NCI-H345 (cell line): ENCODE results near the gene PAK4.
"Not testable (repeated sequence)": the region's sequence is repeated elsewhere in the genome, so short reads cannot be mapped to it uniquely, and the experiment has no call there.

ENCODE experiments used
- DNase-seq: peaks from one replicate; lab custom pipeline; 2025; lab: John Stamatoyannopoulos, UW

Gene PAK4

DNA sequence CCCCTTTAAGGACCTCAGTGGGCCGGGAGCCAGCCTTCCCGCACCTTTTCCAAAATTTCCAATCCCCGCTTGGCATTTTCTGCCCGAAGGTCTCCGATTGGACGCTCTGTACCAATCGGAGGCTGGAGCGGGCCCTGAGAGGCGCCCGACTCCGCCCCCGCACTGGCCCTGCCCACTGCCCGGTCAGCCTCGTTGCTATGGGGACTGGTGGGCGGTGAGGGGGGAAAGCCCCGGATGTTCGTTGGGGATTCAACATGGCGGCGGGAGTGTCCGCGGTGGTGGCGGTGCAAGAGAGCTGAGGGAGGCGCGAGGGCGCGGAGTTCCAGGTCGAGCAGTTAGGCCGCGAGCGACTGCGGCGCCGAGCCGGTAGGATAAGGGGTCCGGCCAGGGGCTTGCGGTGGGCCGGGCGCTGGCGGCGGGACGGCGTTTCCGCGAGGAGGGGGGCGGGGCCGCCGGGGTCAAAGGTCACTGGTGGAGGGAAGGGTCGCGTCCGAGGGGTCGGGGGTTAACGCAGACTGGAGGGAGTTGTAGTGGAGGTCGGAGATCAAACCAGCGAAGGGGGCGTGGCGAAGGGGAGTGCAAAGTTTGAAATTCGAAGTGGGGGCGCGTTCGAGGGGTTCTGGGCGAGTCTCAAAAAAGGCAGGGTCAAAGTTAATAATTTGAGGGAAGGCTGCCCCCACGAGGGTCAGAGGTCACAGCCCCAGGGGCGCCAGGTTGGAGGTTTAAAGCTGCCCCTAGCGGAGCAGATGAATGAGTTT lies at the start of gene PAK4:
Gene PAK4 (plus strand): TSS at position 233 of the 758 bp plus-strand sequence. CDS start 43,768 bp downstream, outside the sequence.
- peak; percentile 100 for DNase-seq

DNA sequence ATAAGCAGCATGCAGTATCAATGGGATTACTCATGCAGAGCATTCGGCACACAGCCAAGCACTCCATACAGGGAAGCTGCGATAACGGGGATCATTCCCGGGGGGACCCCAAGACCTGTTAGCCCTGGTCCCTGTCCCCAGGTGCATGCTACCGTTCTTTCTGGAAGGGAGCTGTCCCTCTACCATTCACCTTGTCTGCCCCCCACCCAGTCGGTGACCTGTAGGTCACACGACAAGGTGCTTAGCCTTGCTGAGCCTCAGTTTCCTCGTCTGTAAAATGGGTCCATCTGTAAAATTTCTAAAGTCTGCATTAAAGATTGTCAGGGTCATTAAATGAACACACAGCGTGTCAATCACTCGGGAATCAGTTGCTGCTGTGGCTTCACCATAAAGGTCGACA lies 48.3 kb upstream of the PAK4 start:
- DNase-seq = no peak

DNA sequence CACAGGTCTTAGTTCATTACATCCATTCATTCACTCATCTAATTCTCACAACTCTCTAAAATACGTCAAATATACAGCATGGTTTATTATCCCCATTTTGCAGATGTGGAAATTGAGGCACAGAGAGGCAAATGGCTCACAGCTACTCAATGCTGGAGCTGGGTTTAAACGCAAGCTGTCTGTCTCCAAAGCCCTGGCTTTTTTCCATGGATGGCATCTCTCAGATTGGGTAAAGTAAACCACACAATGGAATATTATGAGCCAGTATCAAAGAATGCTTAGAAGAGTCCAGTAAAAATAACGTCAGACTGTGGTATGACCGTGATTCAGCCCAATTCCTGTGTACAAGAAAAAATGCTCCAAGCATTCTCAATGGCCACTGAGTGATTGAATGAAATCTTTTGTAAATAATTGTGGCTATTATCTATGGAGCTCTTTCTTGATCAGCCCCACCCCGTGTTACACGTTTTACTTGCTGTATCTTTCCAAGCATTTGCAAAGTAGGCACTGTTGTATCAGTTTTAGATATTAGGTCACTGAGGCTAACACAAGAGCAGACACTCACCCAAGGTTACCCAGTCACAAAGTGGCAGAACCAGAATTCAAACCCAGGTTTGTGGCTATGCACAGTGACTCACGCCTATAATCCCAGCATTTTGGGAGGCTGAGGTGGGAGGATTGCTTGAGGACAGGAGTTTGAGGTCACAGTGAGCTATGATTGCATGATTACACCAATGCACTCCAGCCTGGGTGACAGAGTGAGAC lies 47.0 kb upstream of the PAK4 start:
- no peak for DNase-seq

DNA sequence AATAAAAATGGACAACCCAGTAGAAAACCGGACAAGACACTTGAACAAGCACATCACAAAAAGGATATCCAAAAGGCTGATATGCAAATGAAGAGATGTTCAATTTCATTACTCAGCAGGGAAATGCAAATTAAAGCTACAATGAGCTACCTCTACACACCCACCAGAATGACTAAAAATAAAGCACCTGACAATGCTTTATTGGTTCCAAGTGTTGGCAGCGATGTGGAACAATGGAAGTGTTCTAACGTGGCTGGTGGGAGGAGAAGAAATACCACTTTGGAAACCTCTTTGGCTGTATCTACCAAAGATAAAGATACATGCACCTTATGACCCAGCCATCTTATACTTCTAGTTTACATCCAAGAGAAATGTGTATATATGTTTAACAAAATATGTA lies 45.2 kb upstream of the PAK4 start:
- peak; percentile 40 for DNase-seq

DNA sequence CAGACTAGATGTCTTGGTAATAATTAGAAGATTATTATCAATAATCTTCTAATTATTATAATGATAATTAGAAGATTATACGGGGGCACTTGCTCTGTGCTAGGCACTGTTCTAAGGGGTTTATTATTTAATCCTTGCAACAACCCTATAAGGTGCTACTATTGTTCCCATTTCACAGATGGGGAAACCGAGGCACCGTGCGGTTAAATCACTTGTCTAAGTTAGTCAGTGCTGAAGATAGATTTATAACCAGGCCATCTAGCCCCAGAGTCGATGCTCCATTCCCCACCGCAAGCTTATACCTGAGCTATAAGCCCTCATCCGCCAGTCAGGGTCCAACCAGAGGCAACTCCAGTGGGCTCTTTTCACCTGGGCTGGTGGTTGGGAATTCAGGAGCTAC lies 43.4 kb upstream of the PAK4 start:
- DNase-seq = no peak

DNA sequence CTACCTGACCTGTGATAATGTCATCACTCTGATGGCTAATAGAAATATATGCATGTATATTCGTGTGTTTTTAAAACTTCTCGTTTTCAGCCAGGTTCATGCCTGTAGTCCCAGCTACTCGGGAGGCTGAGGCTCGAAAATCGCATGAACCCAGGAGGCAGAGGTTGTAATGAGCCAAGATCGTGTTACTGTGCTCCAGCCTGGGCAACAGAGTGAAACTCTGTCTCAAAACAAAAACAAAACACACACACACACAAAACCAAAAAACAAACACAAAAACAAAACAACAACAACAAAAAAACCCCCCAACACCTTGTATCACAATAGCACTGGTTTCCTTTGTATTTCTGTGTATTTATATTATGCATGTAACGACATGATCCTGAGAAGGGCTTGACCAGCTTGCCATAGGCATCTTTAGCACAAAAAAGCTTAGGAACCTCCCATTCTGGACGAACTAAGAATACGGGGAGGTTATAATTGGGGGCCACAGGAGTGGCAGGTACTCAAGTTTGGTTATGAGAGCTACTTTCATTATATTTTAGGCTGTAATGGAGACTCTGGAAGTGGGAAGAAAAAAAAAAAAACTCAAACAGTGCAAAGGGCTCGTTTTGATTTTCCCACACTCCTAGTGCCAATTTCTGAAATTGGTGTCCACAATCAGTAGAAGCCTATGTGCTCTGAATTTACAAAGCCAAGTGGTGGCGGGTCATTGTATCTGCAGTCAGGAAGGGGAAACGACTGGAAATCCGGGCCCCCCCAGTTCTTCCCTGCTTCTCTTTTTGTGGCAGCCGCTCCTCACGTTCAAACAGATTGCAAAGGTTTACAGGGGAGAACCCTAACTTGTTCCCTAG lies 42.6 kb upstream of the PAK4 start:
- no peak for DNase-seq

DNA sequence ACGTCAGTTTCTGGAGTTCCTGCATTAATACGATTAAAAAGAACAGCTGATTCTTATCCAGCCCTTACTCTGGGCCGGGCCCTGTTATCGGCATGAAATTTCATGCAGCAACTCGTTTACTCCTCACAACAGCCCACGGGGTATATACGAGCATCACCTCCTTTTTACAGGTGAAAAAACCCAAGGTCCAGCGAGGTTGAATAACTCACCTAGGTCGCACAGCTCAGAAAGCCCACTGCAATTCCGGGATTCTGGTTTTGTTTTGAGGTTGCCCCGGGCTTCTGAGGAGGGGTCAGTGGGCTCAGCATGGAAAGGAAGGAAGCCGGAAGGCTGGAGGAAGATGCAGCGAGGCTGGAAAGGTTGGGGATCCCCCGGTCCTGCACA lies 42.0 kb upstream of the PAK4 start:
- DNase-seq = no peak

DNA sequence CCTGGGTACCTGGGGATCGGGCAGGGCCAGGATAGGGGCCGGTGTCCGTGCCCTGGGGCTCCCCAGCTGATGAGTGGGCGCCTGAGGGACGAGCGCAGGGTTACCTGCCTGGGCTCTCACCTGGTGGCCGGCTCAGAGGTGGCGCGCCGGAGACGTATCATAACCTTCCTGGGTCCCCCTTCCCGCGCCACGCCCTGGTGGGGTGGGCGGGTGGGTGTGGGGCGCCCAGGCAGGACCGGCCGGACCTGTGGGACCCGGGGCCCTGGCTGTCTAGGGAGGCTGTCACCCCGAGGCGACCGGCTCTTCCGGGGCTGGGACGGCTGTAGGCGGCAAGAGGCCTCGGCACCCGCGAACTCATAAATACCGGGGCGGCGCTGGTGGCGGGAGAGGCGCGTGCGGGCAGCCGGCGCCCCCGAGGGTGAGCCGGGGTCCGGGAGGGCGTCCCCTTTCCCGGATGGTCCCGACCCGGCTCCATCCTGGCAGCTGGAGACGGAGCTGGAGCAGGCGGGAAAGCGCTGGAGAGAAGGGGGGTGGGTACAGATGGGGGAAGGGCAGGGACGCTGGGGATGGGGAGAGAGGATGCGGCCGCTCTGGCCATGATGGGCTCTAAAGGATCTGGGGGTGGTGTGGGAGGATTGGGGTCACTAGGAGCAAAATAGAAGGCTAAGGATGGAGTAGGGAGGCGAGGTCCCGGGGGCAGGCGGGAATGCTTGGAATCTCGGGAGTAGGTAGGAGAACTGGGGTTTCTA lies 41.4 kb upstream of the PAK4 start, which contains the start of gene ACP7:
Gene ACP7 (plus strand): TSS at position 386 of the 749 bp plus-strand sequence. CDS start 902 bp downstream, outside the sequence.
- DNase-seq = no peak

DNA sequence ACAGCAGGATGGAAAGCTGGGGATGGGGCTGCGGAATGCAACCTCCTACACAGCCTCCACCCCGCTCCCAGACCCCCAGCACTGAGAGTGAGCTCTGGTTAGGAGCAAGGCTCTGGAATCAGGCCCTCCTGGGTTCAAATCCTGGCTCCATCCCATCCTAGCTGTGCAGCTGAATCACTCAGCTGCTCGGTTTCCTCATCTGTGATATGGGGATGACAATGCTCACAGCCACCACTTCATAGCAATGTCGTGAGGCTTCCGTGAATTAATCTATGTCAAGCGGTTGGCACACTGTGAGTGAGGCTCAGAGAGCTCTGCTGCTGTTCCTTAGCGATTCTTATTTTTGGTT lies 40.9 kb upstream of the PAK4 start:
- DNase-seq = no peak

DNA sequence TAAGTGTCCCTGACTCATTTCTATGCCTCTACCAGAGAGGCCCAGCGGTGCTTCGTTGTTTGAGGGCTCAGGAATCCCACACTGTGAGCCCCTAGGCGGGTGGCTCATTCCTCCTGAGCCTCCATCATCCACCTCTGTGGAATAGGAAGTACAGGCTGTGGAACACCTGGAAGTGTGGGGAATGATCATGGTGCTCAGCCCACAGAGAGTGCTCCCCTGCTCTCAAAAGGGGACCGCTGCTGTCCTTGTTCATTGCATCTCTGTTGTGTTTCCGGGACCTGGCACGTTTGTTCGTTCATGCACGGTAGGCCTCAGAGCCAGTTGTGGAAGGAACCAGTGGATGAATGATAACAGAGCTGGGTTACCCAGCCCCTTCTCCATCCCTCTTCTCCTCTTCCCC lies 40.2 kb upstream of the PAK4 start:
- no peak for DNase-seq

DNA sequence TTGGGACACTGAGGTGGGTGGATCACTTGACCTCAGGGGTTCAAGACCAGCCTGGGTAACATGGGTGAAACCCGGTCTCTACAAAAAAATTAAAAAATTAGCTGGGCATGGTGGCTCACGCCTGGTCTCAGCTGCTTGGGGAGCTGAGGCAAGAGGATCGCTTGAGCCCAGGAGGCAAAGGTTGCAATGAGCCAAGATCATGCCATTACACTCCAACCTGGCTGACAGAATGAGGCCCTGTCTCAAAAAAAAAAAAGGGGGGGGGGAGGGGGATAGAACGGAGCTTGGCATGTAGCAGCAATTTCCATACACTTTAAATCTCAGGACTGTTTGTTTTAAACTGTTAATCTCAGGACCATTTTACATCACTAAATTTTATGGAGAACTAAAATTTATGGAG lies 39.2 kb upstream of the PAK4 start:
- DNase-seq = no peak

DNA sequence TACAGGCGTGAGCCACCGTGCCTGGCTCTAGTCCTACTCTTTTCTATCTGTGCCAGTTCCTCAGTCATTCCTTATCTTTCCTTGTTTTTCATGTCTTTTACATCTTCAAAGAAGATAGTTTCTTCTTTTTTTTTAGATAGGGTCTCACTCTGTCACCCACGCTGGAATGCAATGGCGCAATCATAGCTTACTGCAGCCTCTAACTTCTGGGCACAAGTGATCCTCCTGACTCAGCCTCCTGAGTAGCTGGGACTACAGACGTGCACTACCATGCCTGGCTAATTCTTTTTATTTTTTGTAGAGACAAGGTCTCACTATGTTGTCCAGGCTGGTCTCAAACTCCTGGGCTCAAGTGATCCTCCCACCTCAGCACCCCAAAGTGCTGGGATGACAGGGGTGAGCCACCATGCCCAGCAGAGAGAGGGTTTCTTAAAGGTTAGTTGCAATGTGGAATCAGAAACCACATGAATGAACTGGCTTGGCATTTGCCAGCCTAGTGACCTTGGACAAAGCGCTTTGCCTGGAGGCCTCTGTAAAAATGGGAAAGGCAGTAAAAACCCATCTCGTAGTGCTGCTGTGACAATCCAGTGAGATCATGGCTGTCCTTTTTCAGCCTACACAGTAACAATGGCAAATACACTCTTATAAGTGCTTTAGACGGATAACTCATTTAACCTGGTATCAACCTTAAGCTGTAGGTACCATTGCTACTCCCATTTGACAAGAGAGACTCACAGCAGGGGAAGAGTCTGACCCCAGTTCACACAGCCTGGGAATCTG lies 37.5 kb upstream of the PAK4 start:
- DNase-seq = no peak

DNA sequence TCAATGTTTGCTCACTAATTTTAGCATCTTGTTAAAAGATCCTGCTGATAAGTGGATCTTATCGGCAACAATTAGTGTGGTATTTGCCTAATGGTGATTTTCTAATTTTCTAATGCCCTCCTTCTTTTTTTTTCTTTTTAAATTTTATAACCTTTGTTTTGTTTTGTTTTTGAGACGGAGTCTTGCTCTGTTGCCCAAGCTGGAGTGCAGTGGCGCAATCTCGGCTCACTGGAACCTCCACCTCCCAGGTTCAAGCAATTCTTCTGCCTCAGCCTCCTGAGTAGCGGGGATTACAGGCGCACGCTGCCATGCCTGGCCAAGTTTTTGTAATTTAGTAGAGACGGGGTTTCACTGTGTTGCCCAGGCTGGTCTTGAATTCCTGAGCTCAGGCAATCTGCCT lies 35.6 kb upstream of the PAK4 start:
- not testable (repeated sequence) for DNase-seq

DNA sequence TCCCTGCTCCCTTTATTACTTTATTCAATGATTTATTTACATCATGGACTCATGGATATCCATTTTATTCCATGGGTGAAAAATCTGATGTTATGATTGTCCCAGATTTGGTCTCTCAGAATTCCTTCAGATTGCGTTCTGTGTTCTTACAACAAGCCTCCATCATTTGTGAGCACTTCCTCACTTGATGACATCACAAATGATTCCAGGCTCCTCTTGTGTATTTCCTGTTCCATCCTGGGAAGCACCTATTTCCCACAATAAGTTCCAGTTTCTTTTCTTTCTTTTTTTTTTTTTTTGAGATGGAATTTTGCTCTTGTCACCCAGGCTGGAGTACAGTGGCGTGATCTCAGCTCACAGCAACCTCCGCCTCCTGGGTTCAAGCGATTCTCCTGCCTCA lies 34.7 kb upstream of the PAK4 start:
- no peak for DNase-seq

DNA sequence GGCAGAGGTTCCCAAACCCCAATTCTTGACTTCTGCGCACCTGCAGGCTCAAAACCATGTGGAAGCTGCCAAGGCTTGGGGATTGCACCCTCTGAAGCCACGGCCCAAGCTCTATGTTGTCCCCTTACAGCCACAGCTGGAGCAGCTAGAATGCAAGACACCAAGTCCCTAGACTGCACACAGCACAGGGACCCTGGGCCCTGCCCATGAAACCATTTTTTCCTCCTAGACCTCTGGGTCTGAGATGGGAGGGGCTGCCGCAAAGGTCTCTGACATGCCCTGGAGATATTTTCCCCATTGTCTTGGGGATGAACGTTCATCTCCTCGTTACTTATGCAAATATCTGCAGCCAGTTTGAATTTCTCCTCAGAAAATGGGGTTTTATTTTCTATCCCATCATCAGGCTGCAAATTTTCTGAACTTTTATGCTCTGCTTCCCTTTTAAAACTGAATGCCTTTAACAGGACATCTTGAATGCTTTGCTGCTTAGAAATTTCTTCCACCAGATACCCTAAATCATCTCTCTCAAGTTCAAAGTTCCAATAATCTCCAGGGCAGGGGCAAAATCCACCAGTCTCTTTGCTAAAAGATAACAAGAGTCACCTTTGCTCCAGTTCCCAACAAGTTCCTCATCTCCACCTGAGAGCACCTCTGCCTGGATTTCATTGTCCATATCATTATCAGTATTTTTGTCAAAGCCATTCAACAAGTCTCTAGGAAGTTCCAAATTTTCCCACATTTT lies 29.6 kb upstream of the PAK4 start:
- not testable (repeated sequence) for DNase-seq

DNA sequence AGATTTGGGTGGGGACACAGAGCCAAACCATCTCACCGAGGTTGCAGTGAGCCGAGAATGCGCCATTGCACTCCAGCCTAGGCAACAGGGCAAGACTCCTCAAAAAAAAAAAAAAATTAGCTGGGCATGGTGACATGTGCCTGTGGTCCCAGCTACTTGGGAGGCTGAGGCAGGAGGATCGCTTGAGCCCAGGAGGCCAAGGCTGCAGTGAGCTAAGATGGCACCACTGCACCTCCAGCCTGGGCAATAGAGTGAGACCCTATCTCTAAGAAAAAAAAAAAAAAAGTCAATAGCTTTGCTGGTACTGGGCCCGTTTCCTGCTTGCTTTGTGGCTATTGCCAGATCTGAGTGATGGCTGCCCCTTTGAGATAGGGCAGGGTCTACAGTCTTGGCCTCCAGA lies 28.3 kb upstream of the PAK4 start:
- DNase-seq = no peak

DNA sequence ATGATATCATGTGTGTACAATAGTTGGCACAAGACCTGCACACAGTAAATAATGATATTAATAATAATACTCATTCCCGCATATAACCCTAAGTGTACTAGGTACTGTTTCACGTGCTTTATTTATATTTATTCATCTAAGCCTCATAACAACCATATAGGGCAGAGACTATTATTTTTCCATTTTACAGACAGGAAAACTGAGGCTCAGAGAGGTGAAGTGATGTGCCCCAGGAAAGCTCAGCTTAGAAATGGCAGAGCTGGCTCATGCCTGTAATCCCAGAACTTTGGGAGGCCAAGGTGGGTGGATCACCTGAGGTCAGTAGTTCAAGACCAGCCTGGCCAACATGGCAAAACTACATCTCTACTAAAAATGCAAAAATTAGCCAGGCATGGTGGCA lies 27.9 kb upstream of the PAK4 start:
- no peak for DNase-seq

DNA sequence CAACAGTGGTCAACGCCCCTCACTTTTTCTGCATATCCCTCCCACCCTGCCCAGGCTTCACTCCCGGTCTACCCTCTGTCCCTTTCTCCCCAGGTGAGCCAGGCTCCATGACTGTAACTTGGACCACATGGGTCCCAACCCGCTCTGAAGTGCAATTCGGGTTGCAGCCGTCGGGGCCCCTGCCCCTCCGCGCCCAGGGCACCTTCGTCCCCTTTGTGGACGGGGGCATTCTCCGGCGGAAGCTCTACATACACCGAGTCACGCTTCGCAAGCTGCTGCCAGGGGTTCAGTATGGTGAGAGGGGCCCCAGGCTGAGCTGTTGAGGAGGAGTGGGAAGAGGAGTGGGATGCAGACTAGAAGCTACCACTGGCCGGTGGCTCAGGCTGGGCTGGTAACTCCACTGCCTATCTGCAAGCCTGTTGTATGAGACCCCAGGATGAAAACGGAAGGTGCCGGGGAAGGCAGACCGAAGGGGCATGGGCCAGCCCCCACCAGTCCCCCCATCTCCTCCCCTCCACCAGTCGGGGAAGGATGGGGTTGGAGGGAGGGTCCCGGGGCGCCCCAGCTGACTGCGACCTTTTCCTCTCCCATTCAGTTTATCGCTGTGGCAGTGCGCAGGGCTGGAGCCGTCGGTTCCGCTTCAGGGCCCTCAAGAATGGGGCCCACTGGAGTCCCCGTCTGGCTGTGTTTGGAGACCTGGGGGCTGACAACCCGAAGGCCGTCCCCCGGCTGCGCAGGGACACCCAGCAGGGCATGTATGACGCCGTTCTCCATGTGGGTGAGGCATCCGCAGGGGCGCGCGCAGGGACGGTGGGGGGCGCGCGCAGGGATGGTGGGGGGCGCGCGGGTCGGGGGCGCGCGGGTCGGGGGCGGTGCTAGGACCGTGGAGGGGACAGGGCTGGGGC lies 27.0 kb upstream of the PAK4 start:
- DNase-seq = no peak

DNA sequence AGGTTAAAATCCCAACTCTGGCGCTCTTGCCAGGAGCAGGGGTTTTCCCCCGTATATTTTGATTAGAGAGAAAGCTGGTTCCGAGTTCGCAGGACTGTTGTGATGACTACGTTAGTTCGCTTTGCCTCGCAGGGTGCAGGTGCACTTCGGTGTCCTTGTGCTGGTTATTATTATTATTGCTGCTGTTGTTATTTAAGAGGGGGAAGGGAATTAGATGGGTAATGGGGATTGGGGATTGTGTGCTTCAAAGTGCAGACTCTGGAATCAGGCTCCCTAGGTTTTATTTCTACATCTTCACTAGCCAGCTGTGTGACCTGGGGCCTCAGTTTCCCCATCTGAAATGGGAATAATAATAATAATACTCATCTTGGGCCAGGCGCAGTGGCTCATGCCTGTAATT lies 26.2 kb upstream of the PAK4 start:
- no peak for DNase-seq
